HG03354 (cell line): ENCODE results near the gene ATP9B.
A peak's percentile ranks its signal among the peaks of the same experiment; 100 is the strongest.

Experiments
- ATAC-seq: cut with Tn5 transposase; IDR thresholded peaks from one replicate; pipeline ENCODE4 v1.9.1; 2021; ENCODE audit warnings: mild to moderate bottlenecking; ENCODE audit not compliant: unreplicated experiment, poor library complexity, severe bottlenecking

ATP9B gene

GRCh38 chr18:79397830-79398761, 328.9 kb downstream of the ATP9B start:
- ATAC-seq, result no peak

DNA sequence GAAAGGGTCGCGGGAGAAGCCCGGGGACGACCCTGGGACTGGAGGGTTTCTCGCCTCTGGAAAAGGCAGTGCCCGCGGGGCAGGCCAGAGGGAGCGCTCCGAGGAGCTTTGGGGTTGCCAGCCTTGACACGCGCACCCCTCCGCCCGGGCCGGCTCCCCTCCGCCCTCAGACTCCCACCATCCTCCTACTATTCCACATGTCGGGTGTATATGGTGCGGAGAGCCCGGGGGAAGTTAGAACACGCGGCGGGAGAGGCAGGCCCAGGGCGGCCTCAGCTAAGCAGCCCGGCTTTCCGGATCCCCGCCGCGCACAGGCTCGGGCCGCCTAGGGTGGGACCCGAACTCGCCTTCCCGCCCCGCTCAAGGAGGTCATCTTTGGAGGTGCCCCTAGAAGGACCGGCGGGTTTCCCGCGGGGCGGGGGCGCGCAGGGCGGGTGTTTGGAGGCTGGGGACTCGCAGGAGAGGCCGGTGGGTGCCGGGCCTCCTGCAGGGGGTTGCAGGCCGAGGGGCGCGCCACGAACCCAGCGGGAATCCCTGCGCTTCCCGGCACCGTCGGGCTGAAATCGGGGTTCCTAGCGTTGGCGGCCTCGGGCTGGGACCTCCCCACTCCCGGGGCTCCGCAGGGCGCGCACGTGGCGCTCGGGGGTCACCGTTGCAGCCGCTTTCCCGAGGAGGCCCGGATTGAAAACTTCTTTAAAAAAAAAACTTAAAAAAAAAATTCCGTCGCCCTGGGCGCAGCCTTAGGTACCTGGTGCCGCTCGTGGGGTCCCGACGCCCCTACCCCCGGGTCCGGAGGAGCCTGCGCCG, 330.3 kb downstream of the ATP9B start:
- ATAC-seq, result no peak

GRCh38 chr18:79400091-79400590, 330.9 kb downstream of the ATP9B start:
- ATAC-seq, result peak; percentile 29

DNA sequence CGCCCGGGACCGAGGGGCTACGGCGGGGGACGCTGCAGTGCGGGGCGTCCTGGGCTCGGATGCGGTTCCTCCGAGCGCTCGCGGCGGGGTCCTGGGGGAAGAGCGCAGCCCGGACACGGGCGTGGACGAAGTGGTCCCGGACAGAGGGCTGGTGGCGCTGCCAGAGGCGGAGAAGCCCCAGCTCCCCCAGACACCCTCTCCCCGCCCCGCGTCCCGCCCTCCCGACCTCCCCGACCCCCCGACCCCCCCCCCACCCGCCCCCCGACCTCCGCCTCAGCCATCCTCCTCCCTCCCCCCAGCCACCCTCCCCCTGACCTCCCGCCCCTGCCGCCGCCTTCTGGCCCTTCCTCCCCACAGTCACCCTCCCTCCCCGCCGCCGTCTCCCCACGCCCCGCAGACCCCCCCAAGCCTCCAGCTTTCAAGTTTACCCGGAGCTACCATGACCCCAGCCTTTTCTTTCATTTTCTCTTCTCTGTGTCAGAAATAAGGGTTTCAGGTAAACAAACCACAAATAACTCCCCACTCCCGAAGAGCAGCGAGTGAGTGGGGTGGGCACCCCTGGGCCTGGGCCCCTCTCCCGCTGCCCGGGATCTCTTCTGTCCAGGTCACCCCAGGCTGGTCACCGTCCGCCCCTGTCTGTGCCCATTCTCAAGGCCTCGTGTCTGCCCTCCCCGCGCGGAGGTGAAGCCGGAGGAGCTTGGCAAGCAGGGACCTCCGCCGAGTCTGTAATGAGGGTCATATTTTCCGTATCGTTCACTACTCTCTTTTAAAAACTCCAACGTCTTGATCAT, 331.6 kb downstream of the ATP9B start:
- peak; percentile 21 for ATAC-seq

DNA sequence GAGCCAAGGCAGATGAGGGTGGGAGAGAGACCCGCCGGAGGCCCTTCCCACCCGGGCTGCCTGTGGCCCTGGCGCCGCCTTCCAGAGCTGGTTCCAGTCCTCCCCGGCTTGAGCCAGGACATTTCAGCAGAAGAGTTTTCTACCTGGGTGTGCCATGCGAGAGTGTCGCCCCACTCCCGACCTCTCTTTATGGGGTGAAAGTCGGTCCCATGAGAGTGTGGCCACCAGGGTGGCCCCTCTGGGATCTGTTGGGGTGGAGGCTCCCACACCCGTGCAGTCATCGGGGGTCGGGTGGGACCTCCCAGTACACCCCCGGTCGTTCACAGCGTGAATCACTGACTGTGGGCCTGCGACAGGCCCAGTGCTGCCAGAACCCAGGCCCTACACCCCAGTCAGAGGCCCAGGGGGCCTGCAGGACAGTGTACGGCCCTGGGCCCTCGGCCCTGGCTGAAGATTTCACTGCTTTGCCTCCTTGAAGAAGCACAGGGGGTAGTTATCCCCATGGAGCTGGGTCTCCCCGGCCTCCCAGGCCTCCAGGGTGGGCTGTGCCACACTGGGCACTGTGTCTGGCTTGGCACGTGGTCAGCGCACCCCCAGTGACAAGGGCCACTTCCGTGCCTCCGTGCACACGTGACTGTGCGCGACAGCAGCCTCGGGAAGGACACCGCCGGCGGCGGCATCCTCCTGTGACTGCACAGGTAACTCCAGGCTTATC, 332.5 kb downstream of the ATP9B start:
- no peak for ATAC-seq

- ATAC-seq, result no peak
Measured at GRCh38 chr18:79402209-79402576, 333.0 kb downstream of the ATP9B start.

DNA sequence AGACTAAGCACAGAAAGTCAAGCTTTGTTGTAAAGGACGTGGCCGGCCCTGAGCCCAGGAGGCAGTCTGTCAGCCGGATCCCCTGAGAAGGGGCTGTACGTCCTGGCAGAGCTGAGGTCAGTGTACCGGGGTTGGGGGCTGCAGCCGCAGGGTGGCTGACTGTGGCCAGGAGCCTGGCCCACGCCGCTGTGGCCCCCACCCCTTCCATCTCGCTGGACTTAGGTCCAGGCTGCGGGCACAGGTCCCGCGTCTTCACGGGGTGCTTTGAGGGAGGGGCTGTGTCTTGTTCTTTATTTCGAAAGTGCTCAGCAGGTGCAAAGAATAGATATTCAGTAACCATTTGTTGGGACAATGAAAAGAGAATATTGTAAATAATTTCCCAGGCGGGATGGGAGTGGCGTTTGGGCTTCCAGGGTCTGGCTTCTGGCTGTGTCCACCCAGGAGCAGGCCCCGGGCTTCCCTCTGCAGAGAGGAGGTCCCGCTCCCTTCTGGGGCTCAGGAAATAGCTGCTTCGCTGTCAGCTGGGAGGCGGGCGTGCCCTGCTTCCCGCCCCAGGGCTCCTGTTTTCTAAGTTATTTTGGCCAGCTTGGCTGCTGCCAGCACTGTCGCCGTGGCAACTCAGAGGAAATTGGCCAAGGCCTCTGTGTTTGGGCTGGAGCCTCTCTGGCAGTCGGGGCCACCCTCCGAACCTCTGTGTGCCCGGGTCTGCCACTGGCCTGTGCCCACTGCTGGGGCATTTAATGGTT, 334.0 kb downstream of the ATP9B start:
- no peak for ATAC-seq

DNA sequence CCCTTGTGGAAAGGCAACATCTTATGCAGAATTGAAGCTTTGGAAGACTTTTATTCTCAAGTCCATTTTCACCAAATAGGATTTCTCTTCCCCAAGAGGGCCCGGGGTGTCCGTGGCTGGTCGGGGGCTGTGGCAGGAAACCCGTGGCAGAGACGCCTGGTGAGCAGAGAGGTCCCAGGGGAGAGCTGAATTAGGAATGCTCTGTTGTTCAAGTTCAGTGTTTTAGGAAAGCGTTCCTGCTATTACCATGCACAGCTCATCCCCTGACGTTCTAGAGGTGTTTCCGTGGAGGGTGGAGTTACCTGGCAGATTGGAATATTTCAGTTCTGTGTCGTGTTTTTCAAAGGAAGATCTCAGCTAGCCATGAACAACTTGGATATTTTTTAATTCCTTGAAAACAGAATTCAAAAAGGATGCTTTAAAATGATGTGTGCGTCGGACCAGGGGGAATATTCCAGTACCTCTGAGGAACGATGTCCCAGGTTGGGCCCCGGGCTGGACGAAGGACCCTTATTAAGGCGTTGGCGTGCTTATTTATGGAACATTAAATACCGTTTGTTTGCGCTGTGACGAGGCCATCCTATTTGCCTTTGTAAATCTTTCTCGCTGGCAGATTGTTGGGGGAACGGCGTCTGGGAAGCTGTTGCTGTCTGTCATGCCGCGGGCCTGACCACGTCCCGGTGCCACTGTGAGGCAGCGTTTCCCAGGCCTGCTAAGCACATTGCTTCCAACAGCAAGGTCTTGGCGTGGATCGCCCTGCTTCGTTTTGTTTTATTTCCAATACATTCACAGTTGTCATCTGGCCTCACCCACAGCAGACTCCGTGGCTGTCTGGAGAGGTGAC, 334.8 kb downstream of the ATP9B start:
- ATAC-seq, result no peak

DNA sequence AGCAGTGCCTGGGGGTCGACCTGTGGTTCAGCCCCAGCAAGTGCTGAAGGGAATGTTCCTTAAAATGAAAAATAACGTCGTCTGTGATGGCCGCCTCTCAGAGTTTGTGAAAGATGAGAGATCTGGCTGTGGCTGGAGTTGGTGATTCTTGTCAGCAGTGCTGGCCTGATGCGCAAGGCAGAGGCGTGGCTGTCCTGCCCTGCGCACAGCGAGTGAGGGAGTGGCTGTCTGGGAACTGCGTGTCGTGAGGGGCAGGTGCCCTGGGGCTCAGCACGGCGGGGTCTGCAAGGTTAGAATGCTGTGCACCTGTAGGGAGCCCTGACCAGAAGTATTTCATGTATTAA, 335.3 kb downstream of the ATP9B start:
- no peak for ATAC-seq

- no peak for ATAC-seq
Measured at GRCh38 chr18:79405019-79405780, 336.0 kb downstream of the ATP9B start.

DNA sequence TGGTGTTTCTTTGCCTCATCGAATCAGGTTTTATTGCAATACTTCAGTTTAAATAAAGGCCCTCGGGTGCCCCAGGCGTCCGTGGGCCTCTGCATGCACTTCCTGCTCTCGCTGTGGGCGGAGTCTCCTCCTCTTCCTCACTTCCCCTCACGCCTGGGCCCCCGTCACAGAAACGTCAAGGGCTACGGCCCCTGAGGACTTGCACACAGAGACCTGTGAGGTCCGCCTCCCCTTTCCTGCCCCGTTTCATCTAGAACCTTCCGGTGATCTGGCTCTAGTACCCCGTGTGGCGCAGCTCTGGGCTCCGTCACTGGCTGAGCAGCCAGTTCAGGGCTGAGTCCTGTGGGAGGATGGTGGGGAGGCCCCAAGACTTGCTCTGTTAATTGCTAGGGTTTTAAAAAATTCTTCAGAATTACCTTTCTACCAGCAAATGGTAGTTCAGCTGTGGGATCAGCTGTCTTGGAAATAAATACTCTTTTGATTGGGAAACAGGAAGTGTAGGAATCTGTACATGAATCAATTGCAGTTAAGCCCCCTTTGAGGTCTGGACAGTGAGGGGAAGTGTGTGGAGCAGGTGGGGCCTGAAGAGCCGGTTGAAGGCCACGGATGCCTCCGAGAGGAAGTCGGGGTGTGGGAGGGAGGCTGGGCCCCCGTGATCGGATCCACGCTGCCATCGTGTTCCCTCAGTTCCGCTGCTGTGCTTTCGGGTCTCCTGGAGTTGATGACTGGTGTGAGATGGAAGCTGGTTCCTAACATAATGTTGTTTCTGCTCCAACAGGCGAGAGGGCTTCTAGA, 336.8 kb downstream of the ATP9B start:
- peak; percentile 73 for ATAC-seq

- ATAC-seq, result no peak
Measured at GRCh38 chr18:79406708-79407107, 337.5 kb downstream of the ATP9B start.

- ATAC-seq, result no peak
Measured at GRCh38 chr18:79409313-79409712, 340.1 kb downstream of the ATP9B start.

GRCh38 chr18:79410171-79410641, 341.0 kb downstream of the ATP9B start:
- ATAC-seq, result no peak

GRCh38 chr18:79410731-79411613, 341.8 kb downstream of the ATP9B start:
- ATAC-seq, result no peak
